Stimulated activated naive CD4-positive, alpha-beta T cell (primary cell): ENCODE results near the gene CTNNBIP1.
"Not testable (repeated sequence)": the region's sequence is repeated elsewhere in the genome, so short reads cannot be mapped to it uniquely, and the experiment has no call there.

Experiments
- DNase-seq, 6 experiments: peaks; one replicate each; lab custom pipeline; 2025; lab: John Stamatoyannopoulos, UW

CTNNBIP1 gene

GRCh38 chr1:9827558-9828185, 82.4 kb downstream of the CTNNBIP1 start:
- no peak for DNase-seq

DNA sequence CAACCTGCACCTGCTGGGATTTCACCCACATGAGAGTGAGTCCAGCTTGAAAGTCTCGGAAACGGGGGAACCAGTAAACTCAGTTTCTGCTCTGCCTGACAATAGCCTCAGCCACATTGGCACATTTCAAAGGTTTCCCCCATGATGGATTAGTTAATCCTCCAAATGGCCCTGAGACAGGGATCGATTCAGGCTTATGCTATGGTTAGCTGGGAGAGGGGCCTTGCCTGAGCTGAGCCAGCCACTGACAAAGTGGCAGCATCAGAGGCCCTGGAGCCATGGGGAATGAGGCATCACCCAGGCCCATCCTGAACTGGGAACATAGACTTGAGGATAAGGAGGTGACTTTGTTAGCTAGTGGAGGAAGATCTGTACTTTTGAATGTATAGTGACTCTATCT, 83.5 kb downstream of the CTNNBIP1 start:
- DNase-seq = no peak

GRCh38 chr1:9826087-9826486, 84.0 kb downstream of the CTNNBIP1 start:
- no peak for DNase-seq

- peak; percentile 18 to 52 (median 30) for DNase-seq
Measured at GRCh38 chr1:9825093-9826074, 84.7 kb downstream of the CTNNBIP1 start.

- peak in 2 of 6 experiments; percentile 39 to 41 for DNase-seq
Measured at GRCh38 chr1:9824702-9825089, 85.4 kb downstream of the CTNNBIP1 start.

GRCh38 chr1:9823943-9824701, 85.9 kb downstream of the CTNNBIP1 start, which contains the start of gene CLSTN1:
Gene CLSTN1 (minus strand): TSS chr1:9823965. CDS start chr1:9823733, 232 bp downstream.
- peak; percentile 71 to 86 (median 83) for DNase-seq

DNA sequence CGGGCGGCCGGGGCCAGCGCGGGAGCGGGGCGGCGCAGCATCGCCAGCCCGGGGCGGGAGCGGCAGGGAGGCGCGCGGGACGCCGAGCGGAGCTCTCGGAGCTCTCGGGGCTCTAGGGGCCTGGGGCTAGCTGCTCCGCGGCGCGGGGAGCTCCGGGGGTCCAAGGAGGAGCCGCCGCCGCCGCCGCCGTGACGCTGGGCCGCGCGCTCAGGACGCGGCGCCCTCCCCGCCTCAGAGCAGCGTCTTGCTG, 86.5 kb downstream of the CTNNBIP1 start:
- DNase-seq = no peak

- peak in 3 of 6 experiments; percentile 18 to 41 (median 25) for DNase-seq
Measured at GRCh38 chr1:9822897-9823692, 87.0 kb downstream of the CTNNBIP1 start.

DNA sequence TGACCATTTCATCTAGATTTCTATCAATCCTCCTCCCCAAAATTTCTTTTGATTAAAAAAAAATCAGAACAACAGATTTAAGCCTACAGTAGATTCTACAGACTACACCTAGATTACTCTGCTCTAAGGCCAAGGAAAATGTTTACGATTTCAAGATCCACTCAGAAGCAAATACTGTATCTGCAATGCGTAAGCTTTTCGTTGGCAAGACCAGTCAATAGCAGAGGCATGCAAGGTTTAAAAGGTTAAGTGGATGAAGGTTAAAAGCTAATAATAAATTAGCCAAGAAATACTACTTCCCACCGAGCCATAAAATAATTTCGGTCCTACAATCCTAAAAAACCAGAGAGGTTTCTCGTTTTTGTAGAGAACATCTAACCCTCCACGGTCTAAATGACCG, 87.6 kb downstream of the CTNNBIP1 start:
- peak in 1 of 6 experiments; percentile 13 for DNase-seq

DNA sequence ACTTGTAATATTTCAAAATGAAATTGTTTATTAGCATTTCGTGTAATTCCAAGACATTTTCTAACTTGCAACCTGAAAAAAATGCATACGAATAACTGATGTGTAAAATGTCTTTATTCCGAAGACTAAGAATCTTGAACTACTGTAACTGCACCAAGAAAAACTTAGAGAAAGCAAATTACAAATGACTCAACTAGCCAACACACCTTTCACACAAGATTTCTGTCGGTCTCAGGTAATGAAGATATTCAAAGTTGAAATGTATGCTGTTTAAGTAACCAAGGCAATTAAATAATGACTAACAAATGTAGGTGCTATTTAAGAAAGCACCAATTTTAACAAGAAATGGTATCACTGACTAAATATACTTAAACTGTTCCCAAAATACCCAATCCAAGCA, 88.4 kb downstream of the CTNNBIP1 start:
- no peak for DNase-seq

GRCh38 chr1:9820521-9820920, 89.5 kb downstream of the CTNNBIP1 start:
- no peak for DNase-seq

GRCh38 chr1:9817734-9818133, 92.3 kb downstream of the CTNNBIP1 start:
- DNase-seq = no peak

DNA sequence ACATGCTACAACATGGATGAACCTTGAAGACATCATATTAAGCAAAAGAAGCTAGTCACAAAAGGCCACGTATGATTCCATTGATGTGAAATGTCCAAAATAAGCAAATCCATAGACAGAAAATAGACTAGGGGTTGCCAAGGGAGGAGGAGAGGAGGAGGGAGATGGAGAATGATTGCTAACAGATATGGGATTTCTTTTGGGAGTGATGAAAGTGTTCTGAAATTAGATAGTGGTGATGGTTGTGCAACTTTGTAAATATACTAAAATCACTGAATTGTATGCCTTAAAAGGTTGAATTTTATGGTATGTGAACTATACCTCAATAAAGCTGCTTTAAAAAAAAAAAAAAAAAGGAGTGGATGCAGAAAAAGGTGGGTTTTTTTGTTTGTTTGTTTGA, 93.9 kb downstream of the CTNNBIP1 start:
- no peak for DNase-seq

- DNase-seq = no peak
Measured at GRCh38 chr1:9815150-9815549, 94.9 kb downstream of the CTNNBIP1 start.

DNA sequence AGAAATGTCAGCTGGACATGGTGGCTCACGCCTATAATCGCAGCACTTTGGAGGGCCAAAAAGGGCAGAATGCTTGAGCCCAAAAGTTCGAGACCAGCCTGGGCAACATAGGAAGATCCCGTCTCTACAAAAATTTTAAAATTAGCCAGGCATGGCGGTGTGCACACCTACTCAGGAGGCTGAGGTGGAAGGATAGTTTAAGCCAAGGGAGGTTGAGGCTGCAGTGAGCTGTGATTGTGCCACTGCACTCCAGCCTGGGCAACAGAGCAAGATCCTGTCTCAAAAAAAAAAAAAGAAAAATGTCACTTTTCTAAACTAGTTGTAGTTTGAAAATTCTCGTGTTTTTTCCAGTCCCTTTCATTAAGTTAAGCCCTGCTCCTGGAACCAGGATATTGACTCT, 95.5 kb downstream of the CTNNBIP1 start:
- DNase-seq = no peak

DNA sequence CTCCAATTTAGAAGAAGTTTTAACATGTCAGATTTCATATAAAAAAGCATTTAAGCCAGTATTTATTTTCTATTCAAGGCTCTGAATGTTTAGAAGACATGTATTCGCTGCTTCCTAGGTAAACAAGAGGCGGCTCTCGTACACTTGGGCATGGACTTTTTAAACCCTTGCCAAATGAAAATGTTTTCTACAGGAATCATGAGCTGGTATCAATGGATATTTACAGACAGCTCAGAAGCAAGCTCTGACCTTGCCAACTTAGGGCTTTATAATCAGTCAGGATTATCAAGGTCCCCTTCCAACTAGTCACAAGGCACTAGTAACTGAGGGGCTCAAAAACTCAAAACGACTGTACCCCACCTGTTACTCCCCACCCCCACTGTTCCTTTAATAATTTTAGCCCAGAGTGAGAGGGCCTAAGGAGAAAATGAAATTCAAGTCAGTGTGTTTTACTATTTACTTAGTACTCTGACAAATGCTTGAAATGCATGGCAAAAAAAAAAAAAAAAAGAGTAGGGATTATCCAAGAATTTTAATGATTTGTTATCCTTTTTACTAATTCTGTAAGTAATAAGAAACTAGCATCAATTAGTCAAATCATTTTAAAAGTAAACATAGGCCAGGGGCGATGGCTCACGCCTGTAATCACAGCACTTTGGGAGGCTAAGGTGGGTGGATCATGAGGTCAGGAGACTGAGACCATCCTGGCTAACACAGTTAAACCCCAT, 98.7 kb downstream of the CTNNBIP1 start:
- DNase-seq = no peak

DNA sequence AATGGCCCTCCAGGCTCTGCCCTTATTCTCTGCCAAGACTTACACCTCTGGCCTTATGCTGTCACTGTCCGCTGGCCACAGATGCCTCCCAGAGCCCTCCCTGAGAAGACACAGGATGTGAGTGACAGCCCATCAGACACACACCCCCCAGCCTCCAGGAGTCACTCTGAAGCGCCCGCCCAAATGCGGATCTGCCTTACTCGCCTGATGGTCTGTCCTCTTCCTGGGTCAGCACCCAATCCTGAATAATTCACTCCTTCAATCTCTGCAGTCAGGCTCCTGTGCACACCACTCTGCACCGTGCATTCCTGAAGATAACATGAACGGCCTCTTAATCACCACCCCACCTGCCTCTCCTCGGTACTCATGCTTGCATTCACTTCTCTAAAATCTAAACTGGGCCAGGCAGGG, 101.0 kb downstream of the CTNNBIP1 start:
- no peak for DNase-seq

- no peak for DNase-seq
Measured at GRCh38 chr1:9808459-9808858, 101.6 kb downstream of the CTNNBIP1 start.

- DNase-seq = no peak
Measured at GRCh38 chr1:9807541-9807940, 102.5 kb downstream of the CTNNBIP1 start.

DNA sequence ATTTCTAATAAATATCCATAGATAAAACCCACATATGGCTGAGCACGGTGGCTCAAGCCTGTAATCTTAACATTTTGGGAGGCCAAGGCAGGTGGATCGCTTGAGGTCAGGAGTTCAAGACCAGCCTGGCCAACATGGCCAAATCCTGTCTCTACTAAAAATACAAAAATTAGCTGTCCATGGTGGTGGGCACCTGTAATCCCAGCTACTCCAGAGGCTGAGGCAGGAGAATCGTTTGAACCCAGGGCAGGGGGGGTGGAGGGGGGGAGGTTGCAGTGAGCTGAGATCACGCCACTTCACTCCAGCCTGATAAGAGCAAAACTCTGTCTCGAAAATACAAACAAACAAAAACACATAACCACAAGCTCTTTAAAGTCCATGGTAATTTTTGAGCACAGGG, 104.1 kb downstream of the CTNNBIP1 start:
- DNase-seq = not testable (repeated sequence)

GRCh38 chr1:9805006-9805508, 105.0 kb downstream of the CTNNBIP1 start:
- no peak for DNase-seq
